ENCODE data around the gene CSF2.

DNA sequence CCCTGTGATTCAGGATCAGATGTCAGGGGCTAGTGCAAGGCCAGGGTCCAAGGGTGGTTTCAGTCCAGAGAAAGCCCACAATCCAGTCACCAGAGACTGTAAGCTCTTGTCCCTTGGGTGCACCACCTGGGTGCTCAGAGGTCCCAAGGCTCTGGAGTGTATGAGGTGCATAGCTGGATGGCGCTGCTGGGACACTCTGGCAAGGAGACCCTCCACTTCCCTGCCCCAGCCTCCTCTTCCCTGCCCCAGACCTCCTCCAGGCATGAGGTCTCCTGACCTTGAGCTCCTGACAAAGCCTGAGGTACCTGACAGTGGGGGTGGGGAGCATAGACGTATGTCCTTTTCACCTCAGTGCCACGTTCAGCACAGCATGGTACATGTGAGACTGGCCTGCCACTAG is 7.0 kb downstream of the CSF2 start:
- TF ChIP-seq POLR2A (IDR thresholded peaks at IDR 0.05) = no peak
- TF ChIP-seq, protein P1, sequence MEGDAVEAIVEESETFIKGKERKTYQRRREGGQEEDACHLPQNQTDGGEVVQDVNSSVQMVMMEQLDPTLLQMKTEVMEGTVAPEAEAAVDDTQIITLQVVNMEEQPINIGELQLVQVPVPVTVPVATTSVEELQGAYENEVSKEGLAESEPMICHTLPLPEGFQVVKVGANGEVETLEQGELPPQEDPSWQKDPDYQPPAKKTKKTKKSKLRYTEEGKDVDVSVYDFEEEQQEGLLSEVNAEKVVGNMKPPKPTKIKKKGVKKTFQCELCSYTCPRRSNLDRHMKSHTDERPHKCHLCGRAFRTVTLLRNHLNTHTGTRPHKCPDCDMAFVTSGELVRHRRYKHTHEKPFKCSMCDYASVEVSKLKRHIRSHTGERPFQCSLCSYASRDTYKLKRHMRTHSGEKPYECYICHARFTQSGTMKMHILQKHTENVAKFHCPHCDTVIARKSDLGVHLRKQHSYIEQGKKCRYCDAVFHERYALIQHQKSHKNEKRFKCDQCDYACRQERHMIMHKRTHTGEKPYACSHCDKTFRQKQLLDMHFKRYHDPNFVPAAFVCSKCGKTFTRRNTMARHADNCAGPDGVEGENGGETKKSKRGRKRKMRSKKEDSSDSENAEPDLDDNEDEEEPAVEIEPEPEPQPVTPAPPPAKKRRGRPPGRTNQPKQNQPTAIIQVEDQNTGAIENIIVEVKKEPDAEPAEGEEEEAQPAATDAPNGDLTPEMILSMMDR (IDR thresholded peaks at IDR 0.05) = no peak
